HEK293 (cell line): ENCODE data around the gene TRAF3.

ENCODE experiments used
- CTCF ChIA-PET: fragments of 350-600 bp; formaldehyde crosslinking; extraction: SDS; loops from one replicate; lab custom pipeline; 2021; ENCODE audit warnings: antibody characterized with exemption; lab: Yijun Ruan, JAX
- POLR2A ChIA-PET: fragments of 300-600 bp; formaldehyde crosslinking; extraction: SDS; loops from one replicate; lab custom pipeline; 2020; ENCODE audit warnings: antibody characterized with exemption, inconsistent platforms; lab: Yijun Ruan, JAX
- H3K27ac ChIP-seq: fragments of 200-500 bp; sonication (Bioruptor generic); 2 replicates; pipeline ENCODE4 v1.5.1; 2014; ENCODE audit warnings: low read depth, low read length, control low read depth, inconsistent platforms; ENCODE audit errors: extremely low read depth
- H3K36me3 ChIP-seq, 2 experiments: fragments of 200-500 bp in 1 of 2; sonication (Bioruptor generic) in 1 of 2; 1 replicate in 1 of 2; 2 replicates in 1 of 2; pipeline ENCODE4 v1.5.1; 2014 to 2017; ENCODE audit warnings: inconsistent platforms in 2 of 2, low read length in 2 of 2; ENCODE audit not compliant: control insufficient read depth in 2 of 2, insufficient read depth in 1 of 2
- H3K4me1 ChIP-seq: fragments of 200-500 bp; sonication (Bioruptor generic); 2 replicates; pipeline ENCODE4 v1.5.1; 2014; ENCODE audit warnings: mild to moderate bottlenecking, low read length, inconsistent platforms; ENCODE audit not compliant: control insufficient read depth, insufficient read depth
- H3K4me3 ChIP-seq: 2 replicates; pipeline ENCODE4 v1.5.1; 2011; ENCODE audit warnings: low read depth, mild to moderate bottlenecking, control low read depth, low read length, moderate library complexity
- H3K9me3 ChIP-seq: fragments of 200-500 bp; sonication (Bioruptor generic); 2 replicates; pipeline ENCODE4 v1.5.1; 2014; ENCODE audit warnings: low read depth, low read length, inconsistent platforms; ENCODE audit not compliant: control insufficient read depth, insufficient read depth
- AEBP2 ChIP-seq: fragments of 450-650 bp; formaldehyde crosslinking; IDR thresholded peaks from 2 replicates; pipeline ENCODE4 v1.5.1; 2016; ENCODE audit warnings: missing biosample characterization, missing genetic modification characterization, borderline replicate concordance
- ELK4 ChIP-seq: IDR thresholded peaks from 2 replicates; pipeline ENCODE4 v1.6.1; 2011; ENCODE audit warnings: mild to moderate bottlenecking, low read depth, low read length, borderline replicate concordance
- FEZF1 ChIP-seq: fragments of 450-650 bp; formaldehyde crosslinking; IDR thresholded peaks from 2 replicates; pipeline ENCODE4 v1.5.1; 2016; ENCODE audit warnings: missing biosample characterization, missing genetic modification characterization
- MZF1 ChIP-seq: fragments of 450-650 bp; formaldehyde crosslinking; IDR thresholded peaks from 2 replicates; pipeline ENCODE4 v1.5.1; 2017; ENCODE audit warnings: missing biosample characterization, missing genetic modification characterization, borderline replicate concordance
- REST ChIP-seq: fragments of 450-650 bp; formaldehyde crosslinking; IDR thresholded peaks from 2 replicates; pipeline ENCODE4 v1.5.1; 2016; ENCODE audit warnings: missing biosample characterization, missing genetic modification characterization
- WT1 ChIP-seq: fragments of 450-650 bp; formaldehyde crosslinking; IDR thresholded peaks from 2 replicates; pipeline ENCODE4 v1.5.1; 2016; ENCODE audit warnings: missing biosample characterization, missing genetic modification characterization
- ZBTB20 ChIP-seq: fragments of 450-650 bp; formaldehyde crosslinking; IDR thresholded peaks from 2 replicates; pipeline ENCODE4 v1.5.1; 2016; ENCODE audit warnings: missing biosample characterization, missing genetic modification characterization
- ZNF112 ChIP-seq: fragments of 450-650 bp; formaldehyde crosslinking; IDR thresholded peaks from 2 replicates; pipeline ENCODE4 v1.5.0; 2017; ENCODE audit warnings: missing biosample characterization, missing genetic modification characterization
- ZNF169 ChIP-seq: fragments of 450-650 bp; formaldehyde crosslinking; IDR thresholded peaks from 2 replicates; pipeline ENCODE4 v1.5.1; 2016; ENCODE audit warnings: missing biosample characterization, missing genetic modification characterization
- ZNF184 ChIP-seq: fragments of 450-650 bp; IDR thresholded peaks from 2 replicates; pipeline ENCODE4 v1.5.1; 2018; ENCODE audit warnings: missing biosample characterization, mild to moderate bottlenecking, missing genetic modification characterization
- ZNF202 ChIP-seq: fragments of 450-650 bp; formaldehyde crosslinking; IDR thresholded peaks from 2 replicates; pipeline ENCODE4 v1.5.1; 2016; ENCODE audit warnings: missing biosample characterization, missing genetic modification characterization, borderline replicate concordance
- ZNF221 ChIP-seq: fragments of 450-650 bp; formaldehyde crosslinking; IDR thresholded peaks from 2 replicates; pipeline ENCODE4 v1.5.1; 2017; ENCODE audit warnings: missing biosample characterization, missing genetic modification characterization, borderline replicate concordance
- ZNF26 ChIP-seq: fragments of 450-650 bp; formaldehyde crosslinking; IDR thresholded peaks from 2 replicates; pipeline ENCODE4 v1.5.1; 2016; ENCODE audit warnings: missing biosample characterization, missing genetic modification characterization
- ZNF266 ChIP-seq: fragments of 450-650 bp; formaldehyde crosslinking; IDR thresholded peaks from 2 replicates; pipeline ENCODE4 v1.5.1; 2016; ENCODE audit warnings: missing biosample characterization, missing genetic modification characterization, low read depth
- ZNF341 ChIP-seq: fragments of 450-650 bp; formaldehyde crosslinking; IDR thresholded peaks from 2 replicates; pipeline ENCODE4; 2016; ENCODE audit warnings: low read depth, missing biosample characterization, missing genetic modification characterization
- ZNF350 ChIP-seq: fragments of 450-650 bp; formaldehyde crosslinking; IDR thresholded peaks from 2 replicates; pipeline ENCODE4 v1.5.0; 2017; ENCODE audit warnings: missing biosample characterization, mild to moderate bottlenecking, missing genetic modification characterization
- ZNF423 ChIP-seq: fragments of 450-650 bp; formaldehyde crosslinking; IDR thresholded peaks from 2 replicates; pipeline ENCODE4 v1.5.1; 2016; ENCODE audit warnings: missing biosample characterization, missing genetic modification characterization
- ZNF549 ChIP-seq: fragments of 450-650 bp; IDR thresholded peaks from 2 replicates; pipeline ENCODE4 v1.5.1; 2018; ENCODE audit warnings: missing biosample characterization, missing genetic modification characterization, mild to moderate bottlenecking, inconsistent platforms, moderate library complexity
- ZNF707 ChIP-seq: fragments of 450-650 bp; formaldehyde crosslinking; IDR thresholded peaks from 2 replicates; pipeline ENCODE4 v1.5.1; 2016; ENCODE audit warnings: missing biosample characterization, missing genetic modification characterization
- ZNF76 ChIP-seq: fragments of 450-650 bp; formaldehyde crosslinking; IDR thresholded peaks from 2 replicates; pipeline ENCODE4; 2016; ENCODE audit warnings: low read depth, missing biosample characterization, missing genetic modification characterization, borderline replicate concordance
- ZNF830 ChIP-seq: fragments of 450-650 bp; IDR thresholded peaks from 2 replicates; pipeline ENCODE4 v1.5.0; 2018; ENCODE audit warnings: missing biosample characterization, missing genetic modification characterization, low read depth, mild to moderate bottlenecking, moderate library complexity

Gene TRAF3

GRCh38 chr14:102738373-102739189, 38.7 kb upstream of the TRAF3 start:
- H3K36me3 ChIP-seq, result peaks cover 0 to 12% of the 10 kb centered on the region in 2 experiments; a peak in 2 of 3 replicates
- ChIA-PET POLR2A (no interaction called here), CTCF (no interaction called here)
- no peak overlapping the region for H3K4me3 ChIP-seq
- H3K27ac ChIP-seq, result no peak overlapping the region
- TF ChIP-seq ZNF169 (tag by site-specific recombination), result no peak
- TF ChIP-seq ZBTB20 (tag by site-specific recombination), result no peak
- TF ChIP-seq FEZF1 (tag by site-specific recombination), result no peak
- no peak for TF ChIP-seq ZNF707 (tag by site-specific recombination)
- no peak for TF ChIP-seq ZNF341 (tag by site-specific recombination)
- no peaks in the 10 kb centered on the region for H3K4me1 ChIP-seq
- no peaks in the 10 kb centered on the region for H3K9me3 ChIP-seq

GRCh38 chr14:102739190-102739469, 38.1 kb upstream of the TRAF3 start:
- TF ChIP-seq REST (no peak), ELK4 (no peak), ZNF184 (tag by site-specific recombination) (no peak), MZF1 (no peak), ZNF76 (no peak), ZNF549 (tag by site-specific recombination) (no peak), ZNF266 (tag by site-specific recombination) (no peak)
- Histone ChIP-seq H3K4me3 (no peak overlapping the region), H3K27ac (no peak overlapping the region), H3K4me1 (no peaks in the 10 kb centered on the region), H3K9me3 (no peaks in the 10 kb centered on the region), H3K36me3 (peaks cover 0 to 12% of the 10 kb centered on the region in 2 experiments; a peak in 2 of 3 replicates)
- CTCF ChIA-PET, result no interaction called here
- POLR2A ChIA-PET, result no interaction called here

GRCh38 chr14:102746634-102747438, 30.4 kb upstream of the TRAF3 start:
- Histone ChIP-seq H3K4me1 (no peaks in the 10 kb centered on the region), H3K36me3 (no peaks in the 10 kb centered on the region; a peak in 1 of 3 replicates), H3K4me3 (no peak overlapping the region), H3K27ac (no peak overlapping the region), H3K9me3 (no peaks in the 10 kb centered on the region)
- TF ChIP-seq AEBP2 (tag by site-specific recombination) (no peak), ZNF830 (no peak), ZNF423 (tag by site-specific recombination) (no peak), ZNF112 (tag by site-specific recombination) (no peak), ZNF202 (tag by site-specific recombination) (no peak), ZNF350 (tag by site-specific recombination) (no peak), ZNF221 (no peak), ZNF26 (tag by site-specific recombination) (no peak), WT1 (no peak), ZNF169 (tag by site-specific recombination) (no peak)
- ChIA-PET POLR2A (no interaction called here), CTCF (no interaction called here)
